ENCODE measurements around the gene RABGAP1.

- TF ChIP-seq CTCF (IDR thresholded peaks at IDR 0.05), result no peak
- no peak for TF ChIP-seq POLR2A (IDR thresholded peaks at IDR 0.05; ENCODE audit: low read depth)
- TF ChIP-seq POLR2AphosphoS5 (IDR thresholded peaks at IDR 0.05), result no peak
These were observed 105.8 kb downstream of the RABGAP1 start for GRCh38 chr9:123046406-123047195.

All from esophagus muscularis mucosa (tissue), 3 donors.